K562 (cell line): ENCODE measurements around the gene NR1I3. TPM values are rescaled to one million over a fixed set of nuclear protein-coding genes. Genes with fewer than 3 reads are reported as not detected.

Source experiments
- ATAC-seq: fragments of 200-7000 bp; cut with Tn5 transposase; 3 replicates; pipeline ENCODE4 v1.9.1; 2020; ENCODE audit warnings: moderate library complexity
- BruUV-seq: library from RNA; stranded (reverse); fragments of 400-500 nt; replicated peaks from 2 replicates; lab custom pipeline; 2021; lab: Mats Ljungman, UMichigan
- CTCF ChIA-PET: fragments of 300-600 bp; formaldehyde crosslinking; extraction: SDS; loops from one replicate; lab custom pipeline; 2021; ENCODE audit warnings: low intra/inter-chr PET ratio; lab: Yijun Ruan, JAX
- POLR2A ChIA-PET: fragments of 300-600, 350-650 bp; sonication (Branson Sonifier 250); formaldehyde crosslinking; extraction: SDS; loops from one replicate; lab custom pipeline; 2021; ENCODE audit warnings: antibody characterized with exemption, inconsistent platforms; lab: Yijun Ruan, JAX
- DNase-seq, 4 experiments: peaks; one replicate each; pipeline versions ENCODE4 v3.0.0 to v3.0.0-alpha.2; 2011 to 2018; ENCODE audit warnings: low spot score in 3 of 4, mixed read lengths in 3 of 4; ENCODE audit errors: extremely low read depth in 1 of 4
- FAIRE-seq: peaks from 2 replicates; lab custom pipeline; 2011; peaks lifted over from hg19 to GRCh38; lab: Jason Lieb, UNC
- H2AFZ ChIP-seq: 2 replicates; pipeline ENCODE4 v1.6.0; 2011; ENCODE audit warnings: low read depth, low read length, control low read depth, inconsistent platforms
- H3K27ac ChIP-seq: fragments of 200-600 bp; 3 replicates; pipeline ENCODE4 v1.8.0; 2011; ENCODE audit warnings: low read depth, mild to moderate bottlenecking, control low read depth, inconsistent platforms, low read length, moderate library complexity, mixed read lengths; ENCODE audit errors: extremely low read depth
- H3K27me3 ChIP-seq, 2 experiments: fragments of 300-600 bp in 1 of 2; 2 replicates in 1 of 2; 3 replicates in 1 of 2; pipeline versions ENCODE4 v1.6.0 to v1.8.0; 2011; ENCODE audit warnings: inconsistent platforms in 2 of 2, low read length in 2 of 2, mild to moderate bottlenecking in 1 of 2, mixed read lengths in 1 of 2, moderate library complexity in 1 of 2; ENCODE audit not compliant: control insufficient read depth in 2 of 2, insufficient read depth in 2 of 2
- H3K36me3 ChIP-seq: fragments of 300-600 bp; 3 replicates; pipeline ENCODE4 v1.8.0; 2011; ENCODE audit warnings: mild to moderate bottlenecking, low read length, inconsistent platforms; ENCODE audit not compliant: control insufficient read depth, insufficient read depth
- H3K4me1 ChIP-seq, 2 experiments: fragments of 200-600 bp in 1 of 2; replicated peaks in 1 of 2; 2 replicates in 1 of 2; 3 replicates in 1 of 2; pipeline versions ENCODE4 v1.5.1 to v1.8.0; 2011; ENCODE audit warnings: inconsistent platforms in 2 of 2, low read length in 2 of 2, mild to moderate bottlenecking in 1 of 2, mixed read lengths in 1 of 2, moderate library complexity in 1 of 2; ENCODE audit not compliant: control insufficient read depth in 2 of 2, insufficient read depth in 2 of 2
- H3K4me2 ChIP-seq: 2 replicates; pipeline ENCODE4 v1.6.1; 2011; ENCODE audit warnings: low read length, control low read depth, inconsistent platforms, mixed read lengths; ENCODE audit not compliant: insufficient read depth
- H3K4me3 ChIP-seq: fragments of 200-600 bp; sonication (generic), shearing (Covaris generic); 2 replicates; pipeline ENCODE4 v1.5.1; 2016; ENCODE audit warnings: control low read depth, inconsistent platforms
- H3K79me2 ChIP-seq: fragments of 200-600 bp; 3 replicates; pipeline ENCODE4 v1.8.0; 2011; ENCODE audit warnings: low read length, inconsistent platforms; ENCODE audit not compliant: control insufficient read depth, insufficient read depth
- H3K9ac ChIP-seq, 2 experiments: 2 replicates each; pipeline versions ENCODE4 v1.6.0 to v1.6.1; 2011; ENCODE audit warnings: low read depth in 2 of 2, low read length in 2 of 2, control low read depth in 1 of 2, inconsistent platforms in 1 of 2, mild to moderate bottlenecking in 1 of 2, mixed read lengths in 1 of 2; ENCODE audit not compliant: insufficient read depth in 1 of 2
- H3K9me1 ChIP-seq: one replicate; pipeline ENCODE4 v1.6.0; 2011; ENCODE audit warnings: inconsistent platforms, mild to moderate bottlenecking, low read length, moderate library complexity; ENCODE audit not compliant: control insufficient read depth, insufficient read depth
- H3K9me3 ChIP-seq: replicated peaks from 2 replicates; pipeline ENCODE4 v1.5.1; 2011; ENCODE audit warnings: low read depth, low read length, inconsistent platforms; ENCODE audit not compliant: control insufficient read depth, insufficient read depth
- H4K20me1 ChIP-seq: replicated peaks from 2 replicates; pipeline ENCODE4 v1.6.1; 2011; ENCODE audit warnings: low read length, inconsistent platforms, mixed read lengths; ENCODE audit not compliant: control insufficient read depth, insufficient read depth
- BACH1 ChIP-seq: fragments of 200-800 bp; sonication (Bioruptor generic); IDR thresholded peaks from 2 replicates; pipeline ENCODE4 v1.6.1; 2016; ENCODE audit warnings: missing genetic modification characterization, missing compliant biosample characterization
- BRF1 ChIP-seq: IDR thresholded peaks from 3 replicates; pipeline ENCODE4 v1.6.1; 2011; ENCODE audit warnings: borderline replicate concordance, mild to moderate bottlenecking; ENCODE audit not compliant: insufficient read length; ENCODE audit errors: extremely low read depth
- HIVEP1 ChIP-seq: fragments of 250-450 bp; sonication (Bioruptor Pico); IDR thresholded peaks from 2 replicates; pipeline ENCODE4 v1.4.0; 2020; ENCODE audit warnings: mild to moderate bottlenecking
- JUNB ChIP-seq: fragments of 450-650 bp; formaldehyde crosslinking; conservative IDR thresholded peaks from 2 replicates; pipeline ENCODE4 v1.4.0; 2020; ENCODE audit warnings: mild to moderate bottlenecking
- KLF6 ChIP-seq: fragments of 250-450 bp; sonication (Bioruptor Pico); IDR thresholded peaks from 2 replicates; pipeline ENCODE4 v1.4.0; 2020; ENCODE audit warnings: mild to moderate bottlenecking, moderate library complexity, borderline replicate concordance
- MECOM ChIP-seq: fragments of 250-450 bp; sonication (Bioruptor Pico); IDR thresholded peaks from 2 replicates; pipeline ENCODE4 v1.8.0; 2022; ENCODE audit warnings: inconsistent platforms
- MIER1 ChIP-seq: fragments of 450-650 bp; IDR thresholded peaks from 2 replicates; pipeline ENCODE4 v1.6.1; 2016; ENCODE audit warnings: antibody characterized with exemption, mild to moderate bottlenecking, low read depth
- MXI1 ChIP-seq: IDR thresholded peaks from 2 replicates; pipeline ENCODE4 v1.6.1; 2011; ENCODE audit warnings: low read depth, mild to moderate bottlenecking, improper control_type of control experiment, low read length
- PHB2 ChIP-seq: fragments of 450-650 bp; IDR thresholded peaks from 2 replicates; pipeline ENCODE4 v1.6.1; 2017; ENCODE audit warnings: low read depth
- SMAD2 ChIP-seq: fragments of 150-350 bp; IDR thresholded peaks from 2 replicates; pipeline ENCODE4 v1.6.1; 2014; ENCODE audit warnings: low read depth, mild to moderate bottlenecking, low read length
- ZNF780A ChIP-seq: fragments of 250-450 bp; sonication (Bioruptor Pico); IDR thresholded peaks from 2 replicates; pipeline ENCODE4 v1.5.0; 2021; ENCODE audit warnings: mild to moderate bottlenecking
- WGBS: fragments of 100-300 bp; shearing (Covaris generic); methylation state at CpG from one replicate; pipeline ENCODE4 v1.1.6; 2016; ENCODE audit warnings: low coverage, mixed read lengths; ENCODE audit not compliant: insufficient coverage; ENCODE audit errors: missing lambda C conversion rate; 5-methylcytosine and 5-hydroxymethylcytosine counted together
- in situ Hi-C: fragments of 300-500 bp; cut with MboI; formaldehyde crosslinking; loops from 4 replicates; pipeline ENCODE4 v1.15.0; 2018; ENCODE audit warnings: inconsistent platforms, mixed read lengths
- intact Hi-C: fragments of 100-400 bp; cut with micrococcal nuclease; formaldehyde crosslinking; loops from 2 replicates; pipeline ENCODE4 v1.14.2; 2022
- polyA plus RNA-seq, 8 experiments: library from polyadenylated mRNA; depleted of rRNA in 4 of 8; stranded (reverse) in 5 of 8; unstranded in 3 of 8; fragments of >200 nt; fragmentation: Nextera tagmentation in 2 of 8; fragmentation: Illumina TruSeq in 1 of 8; extraction: Ambion mirVana in 2 of 8; extraction: Trizol in 1 of 8; gene quantifications; 2 replicates each; pipeline versions ENCODE4 v1.2.1 to v1.2.3, GENCODE V29; 2011 to 2014; ENCODE audit warnings: inconsistent platforms in 1 of 8, missing spikeins in 1 of 8
- total RNA-seq, 7 experiments: library from RNA; depleted of rRNA in 6 of 7; stranded (reverse); fragments of >200 nt in 6 of 7; fragmentation: Illumina TruSeq in 2 of 7; extraction: Trizol in 2 of 7; gene quantifications; 2 replicates each; pipeline versions ENCODE4 v1.2.1 to v1.2.3, GENCODE V29; 2011 to 2021; ENCODE audit warnings: low replicate concordance in 1 of 7
- TF ChIP-seq, protein P1 (sequence below): sonication (generic); formaldehyde crosslinking; IDR thresholded peaks from 2 replicates; pipeline ENCODE4 v1.8.0; 2022; ENCODE audit warnings: missing genetic modification reagents, mild to moderate bottlenecking, borderline replicate concordance
- TF ChIP-seq, protein P2 (sequence below): IDR thresholded peaks from 2 replicates; pipeline ENCODE4 v1.6.1; 2016; ENCODE audit warnings: missing genetic modification characterization, missing compliant biosample characterization
- TF ChIP-seq, protein P3 (sequence below): fragments of 250-450 bp; sonication (Bioruptor Pico); IDR thresholded peaks from 2 replicates; pipeline ENCODE4 v1.5.0; 2021

Gene NR1I3
- total and polyA plus RNA-seq, 9 of the 15 experiments (the other 6 are each of a cell fraction or from before 2014, with no cell fraction given) = 0.11 TPM; not detected in 8

DNA sequence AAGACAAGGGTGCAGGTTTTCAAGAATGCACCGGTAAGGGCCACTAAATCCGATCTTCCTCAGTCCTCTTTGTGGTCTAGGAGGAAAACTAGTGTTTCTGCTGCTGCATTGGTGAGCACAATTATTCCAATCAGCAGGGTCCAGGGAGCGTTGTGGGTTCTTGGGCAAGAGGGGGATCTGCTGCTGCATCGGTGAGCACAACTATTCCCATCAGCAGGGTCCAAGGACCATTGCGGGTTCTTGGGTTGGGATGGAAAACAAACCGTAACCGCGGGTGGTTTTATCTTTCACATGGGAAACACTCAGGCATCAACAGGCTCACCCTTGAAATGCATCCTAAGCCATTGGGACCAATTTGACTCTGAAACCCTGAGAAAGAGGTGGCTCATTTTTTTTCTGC is 13.6 kb upstream of the NR1I3 start:
- Histone ChIP-seq H3K36me3 (no peaks in the 10 kb centered on the region), H3K4me3 (no peak overlapping the region), H3K4me2 (no peak overlapping the region), H2AFZ (no peak overlapping the region), H3K9ac (no peak overlapping the region), H4K20me1 (no peaks in the 10 kb centered on the region), H3K27me3 (no peaks in the 10 kb centered on the region), H3K4me1 (no peaks in the 10 kb centered on the region), H3K9me3 (0 out of 2 replicates have a peak, but pooled peaks cover 2% of the 10 kb centered on the region), H3K9me1 (no peaks in the 10 kb centered on the region), H3K79me2 (no peaks in the 10 kb centered on the region), H3K27ac (no peak overlapping the region)
- in situ Hi-C loops = no loop called here
- FAIRE-seq (no peak), ATAC-seq (no peak), DNase-seq (no peak)
- ChIA-PET POLR2A (no interaction called here), CTCF (no interaction called here)
- BruUV-seq = no TSS peak
- intact Hi-C loops = no loop called here
- 36% methylated on average over 8 of the region's 8 CpGs for WGBS
- TF ChIP-seq SMAD2 = no peak
- no peak for TF ChIP-seq MXI1
- no peak for TF ChIP-seq KLF6
- TF ChIP-seq JUNB (CRISPR knock-in tag) = no peak
- TF ChIP-seq BRF1 = no peak
- TF ChIP-seq HIVEP1 = no peak
- no peak for TF ChIP-seq BACH1 (tag)
- TF ChIP-seq, protein P1, sequence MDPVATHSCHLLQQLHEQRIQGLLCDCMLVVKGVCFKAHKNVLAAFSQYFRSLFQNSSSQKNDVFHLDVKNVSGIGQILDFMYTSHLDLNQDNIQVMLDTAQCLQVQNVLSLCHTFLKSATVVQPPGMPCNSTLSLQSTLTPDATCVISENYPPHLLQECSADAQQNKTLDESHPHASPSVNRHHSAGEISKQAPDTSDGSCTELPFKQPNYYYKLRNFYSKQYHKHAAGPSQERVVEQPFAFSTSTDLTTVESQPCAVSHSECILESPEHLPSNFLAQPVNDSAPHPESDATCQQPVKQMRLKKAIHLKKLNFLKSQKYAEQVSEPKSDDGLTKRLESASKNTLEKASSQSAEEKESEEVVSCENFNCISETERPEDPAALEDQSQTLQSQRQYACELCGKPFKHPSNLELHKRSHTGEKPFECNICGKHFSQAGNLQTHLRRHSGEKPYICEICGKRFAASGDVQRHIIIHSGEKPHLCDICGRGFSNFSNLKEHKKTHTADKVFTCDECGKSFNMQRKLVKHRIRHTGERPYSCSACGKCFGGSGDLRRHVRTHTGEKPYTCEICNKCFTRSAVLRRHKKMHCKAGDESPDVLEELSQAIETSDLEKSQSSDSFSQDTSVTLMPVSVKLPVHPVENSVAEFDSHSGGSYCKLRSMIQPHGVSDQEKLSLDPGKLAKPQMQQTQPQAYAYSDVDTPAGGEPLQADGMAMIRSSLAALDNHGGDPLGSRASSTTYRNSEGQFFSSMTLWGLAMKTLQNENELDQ = no peak
- TF ChIP-seq ZNF780A = no peak
- TF ChIP-seq MIER1 = no peak
- TF ChIP-seq PHB2 = no peak
- no peak for TF ChIP-seq MECOM (CRISPR knock-in tag)
- TF ChIP-seq, protein P2, sequence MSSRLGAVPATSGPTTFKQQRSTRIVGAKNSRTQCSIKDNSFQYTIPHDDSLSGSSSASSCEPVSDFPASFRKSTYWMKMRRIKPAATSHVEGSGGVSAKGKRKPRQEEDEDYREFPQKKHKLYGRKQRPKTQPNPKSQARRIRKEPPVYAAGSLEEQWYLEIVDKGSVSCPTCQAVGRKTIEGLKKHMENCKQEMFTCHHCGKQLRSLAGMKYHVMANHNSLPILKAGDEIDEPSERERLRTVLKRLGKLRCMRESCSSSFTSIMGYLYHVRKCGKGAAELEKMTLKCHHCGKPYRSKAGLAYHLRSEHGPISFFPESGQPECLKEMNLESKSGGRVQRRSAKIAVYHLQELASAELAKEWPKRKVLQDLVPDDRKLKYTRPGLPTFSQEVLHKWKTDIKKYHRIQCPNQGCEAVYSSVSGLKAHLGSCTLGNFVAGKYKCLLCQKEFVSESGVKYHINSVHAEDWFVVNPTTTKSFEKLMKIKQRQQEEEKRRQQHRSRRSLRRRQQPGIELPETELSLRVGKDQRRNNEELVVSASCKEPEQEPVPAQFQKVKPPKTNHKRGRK = no peak
- TF ChIP-seq, protein P3, sequence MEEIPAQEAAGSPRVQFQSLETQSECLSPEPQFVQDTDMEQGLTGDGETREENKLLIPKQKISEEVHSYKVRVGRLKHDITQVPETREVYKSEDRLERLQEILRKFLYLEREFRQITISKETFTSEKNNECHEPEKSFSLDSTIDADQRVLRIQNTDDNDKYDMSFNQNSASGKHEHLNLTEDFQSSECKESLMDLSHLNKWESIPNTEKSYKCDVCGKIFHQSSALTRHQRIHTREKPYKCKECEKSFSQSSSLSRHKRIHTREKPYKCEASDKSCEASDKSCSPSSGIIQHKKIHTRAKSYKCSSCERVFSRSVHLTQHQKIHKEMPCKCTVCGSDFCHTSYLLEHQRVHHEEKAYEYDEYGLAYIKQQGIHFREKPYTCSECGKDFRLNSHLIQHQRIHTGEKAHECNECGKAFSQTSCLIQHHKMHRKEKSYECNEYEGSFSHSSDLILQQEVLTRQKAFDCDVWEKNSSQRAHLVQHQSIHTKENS (CRISPR knock-in tag) = no peak
